Prostate gland (tissue), 2 donors: ENCODE results near the gene UBR2.
"Not testable (repeated sequence)": the region's sequence is repeated elsewhere in the genome, so short reads cannot be mapped to it uniquely, and the experiment has no call there.

Experiments
- CTCF ChIP-seq, 4 experiments: fragments of 200-600 bp in 2 of 4; fragments of 450-650 bp in 2 of 4; sonication (generic) in 2 of 4; IDR thresholded peaks; 1 replicate in 3 of 4; 2 replicates in 1 of 4; pipeline ENCODE4 v1.5.1; 2016 to 2019; ENCODE audit warnings: antibody characterized with exemption in 4 of 4, mild to moderate bottlenecking in 2 of 4, moderate library complexity in 2 of 4
- POLR2A ChIP-seq: fragments of 450-650 bp; IDR thresholded peaks from one replicate; pipeline ENCODE4 v1.6.1; 2016; ENCODE audit warnings: antibody characterized with exemption, mild to moderate bottlenecking
- POLR2AphosphoS5 ChIP-seq: sonication (generic); formaldehyde crosslinking; IDR thresholded peaks from one replicate; pipeline ENCODE4 v1.6.1; 2017; ENCODE audit warnings: antibody characterized with exemption

GRCh38 chr6:42702786-42703185 lies 139.0 kb downstream of the UBR2 start:
- not testable (repeated sequence) for TF ChIP-seq CTCF (IDR thresholded peaks at IDR 0.05); POLR2AphosphoS5; POLR2A
